ENCODE measurements around the gene GALNT18. TPM values are rescaled to one million over a fixed set of nuclear protein-coding genes. Genes with fewer than 3 reads are reported as not detected.

The GALNT18 gene
- total RNA-seq, 8 experiments from 2014 or later: 5.3 to 13.2 (median 8.2) TPM

DNA sequence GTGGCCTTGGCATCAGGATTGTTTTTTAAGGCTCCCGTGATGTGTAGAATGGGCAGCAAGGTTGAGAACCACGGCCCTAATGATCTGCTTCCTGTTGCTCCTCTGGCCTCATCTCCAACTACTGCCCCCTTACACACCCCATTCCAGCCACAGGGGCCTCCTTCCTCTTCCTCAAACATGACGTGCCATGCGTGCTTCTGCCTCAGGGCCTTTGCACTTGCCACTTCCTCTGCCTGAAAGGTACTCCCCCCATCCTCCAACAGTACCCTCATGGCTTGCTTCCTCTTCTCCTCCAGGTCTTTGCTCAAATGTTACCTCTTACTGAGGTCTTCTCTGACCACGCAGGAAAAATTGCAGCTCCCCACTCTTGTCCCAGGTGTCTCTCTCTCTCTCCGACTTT, 174.8 kb downstream of the GALNT18 start:
- Histone ChIP-seq H3K4me3 (no peak overlapping the region), H3K4me1 (replicated peaks in 1 of 2) (no peaks in the 10 kb centered on the region), H3K27ac (no peak overlapping the region)
- WGBS, 10 experiments: 65 to 100% (median 86%) methylated on average over 1 to 6 of the region's 6 CpGs; no CpG with 5 or more reads in 3 of the 10 experiments
- no peak for ATAC-seq (replicated peaks in 6 of 8)
- in situ Hi-C loops (cut with MboI; ENCODE audit: low pct_unique_long_range_greater_than_20kb in 2 of 9, low sequenced_read_pairs in 9 of 9, unreplicated experiment in 9 of 9): no loop called here

DNA sequence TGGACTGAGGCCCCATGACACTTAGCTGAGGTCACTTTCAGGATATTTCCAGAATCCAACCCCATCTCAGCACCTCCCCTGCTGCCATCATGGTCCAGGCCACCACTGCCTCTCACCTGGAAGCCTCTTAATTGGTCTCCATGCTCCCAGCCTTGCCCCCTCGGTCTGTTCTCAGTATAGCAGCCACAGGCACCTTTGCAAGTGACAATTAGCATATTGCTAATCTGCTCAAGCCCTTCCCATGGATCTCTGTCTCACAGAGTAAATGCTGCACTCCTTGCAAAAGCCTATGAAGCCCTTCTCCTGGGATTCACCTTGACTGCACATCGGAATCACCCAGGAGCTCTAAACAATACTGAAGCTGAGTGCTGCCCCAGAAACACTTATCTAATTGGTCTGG, 175.2 kb downstream of the GALNT18 start:
- H3K4me1 ChIP-seq (replicated peaks in 1 of 2): no peaks in the 10 kb centered on the region
- in situ Hi-C loops (cut with MboI; ENCODE audit: low pct_unique_long_range_greater_than_20kb in 2 of 9, low sequenced_read_pairs in 9 of 9, unreplicated experiment in 9 of 9): no loop called here
- WGBS, 10 experiments: 40 to 100% (median 80%) methylated on average over 1 of the region's 2 CpGs; no CpG with 5 or more reads in 4 of the 10 experiments
- peak in 3 of 8 experiments; percentile 26 to 54 (median 42) for ATAC-seq (replicated peaks in 6 of 8)
- no peak overlapping the region for H3K4me3 ChIP-seq
- no peak overlapping the region for H3K27ac ChIP-seq

DNA sequence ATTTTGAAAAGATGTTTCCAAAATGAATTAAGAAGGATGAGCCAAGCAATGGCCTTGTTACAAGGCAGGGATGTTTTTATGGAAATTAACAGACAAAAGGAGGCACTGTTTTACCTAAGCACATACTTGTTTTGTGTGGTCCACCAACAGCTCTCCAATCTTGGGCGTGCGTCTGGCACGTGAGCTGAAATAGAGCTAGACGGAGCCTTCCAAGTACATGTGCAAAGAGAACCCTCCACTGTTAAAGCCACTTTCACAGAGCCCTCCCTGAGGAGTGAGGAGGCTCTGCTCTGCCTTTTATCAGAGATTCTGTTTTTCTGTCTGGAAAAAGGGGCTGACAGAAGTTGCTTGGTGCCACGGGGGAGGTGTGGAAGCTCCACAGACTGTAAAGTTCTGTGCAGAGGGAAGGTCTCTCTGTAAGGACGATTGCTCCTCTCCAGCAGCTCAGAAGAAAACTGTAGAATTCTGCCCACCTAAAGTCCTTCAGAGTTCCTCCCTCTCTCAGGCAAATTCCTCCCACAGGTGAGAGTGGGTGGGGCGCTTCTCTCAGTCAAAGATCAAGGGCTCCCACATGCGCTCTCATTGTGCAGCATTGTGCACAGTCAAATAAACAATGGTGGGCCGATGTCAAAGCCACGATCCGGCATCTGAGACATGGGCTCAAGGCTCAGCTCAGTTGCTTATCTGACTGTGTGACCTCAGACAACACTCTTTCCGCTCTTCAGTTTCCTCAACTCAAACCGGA, 176.2 kb downstream of the GALNT18 start:
- no peak for ATAC-seq (replicated peaks in 6 of 8)
- Histone ChIP-seq H3K27ac (no peak overlapping the region), H3K4me3 (no peak overlapping the region), H3K4me1 (replicated peaks in 1 of 2) (no peaks in the 10 kb centered on the region)
- WGBS, 10 experiments: 20 to 100% (median 88%) methylated on average over 1 to 8 of the region's 13 CpGs; no CpG with 5 or more reads in 2 of the 10 experiments
- in situ Hi-C loops (cut with MboI; ENCODE audit: low pct_unique_long_range_greater_than_20kb in 2 of 9, low sequenced_read_pairs in 9 of 9, unreplicated experiment in 9 of 9): no loop called here

DNA sequence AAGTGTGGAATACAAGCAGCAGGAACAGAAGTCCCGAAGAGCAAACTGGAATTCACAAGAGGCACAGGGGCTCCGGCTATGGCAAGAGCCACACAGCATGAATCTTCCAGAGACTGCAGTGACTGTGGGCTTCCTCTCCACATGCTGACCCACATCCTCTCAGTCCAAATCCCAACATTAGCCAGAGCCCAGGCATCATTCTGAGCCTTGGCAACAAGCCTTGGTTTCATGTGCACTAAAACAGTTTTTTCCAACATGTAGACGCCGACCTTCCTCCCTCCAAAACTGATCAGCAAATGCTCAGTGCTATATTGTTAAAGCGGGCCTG, 177.0 kb downstream of the GALNT18 start:
- in situ Hi-C loops (cut with MboI; ENCODE audit: low pct_unique_long_range_greater_than_20kb in 2 of 9, low sequenced_read_pairs in 9 of 9, unreplicated experiment in 9 of 9): no loop called here
- H3K4me3 ChIP-seq: no peak overlapping the region
- whole genome bisulfite sequencing, 10 experiments: 17 to 100% (median 75%) methylated on average over 1 to 5 of the region's 5 CpGs; no CpG with 5 or more reads in 2 of the 10 experiments
- H3K4me1 ChIP-seq (replicated peaks in 1 of 2): no peaks in the 10 kb centered on the region
- H3K27ac ChIP-seq: no peak overlapping the region
- no peak for ATAC-seq (replicated peaks in 6 of 8)

DNA sequence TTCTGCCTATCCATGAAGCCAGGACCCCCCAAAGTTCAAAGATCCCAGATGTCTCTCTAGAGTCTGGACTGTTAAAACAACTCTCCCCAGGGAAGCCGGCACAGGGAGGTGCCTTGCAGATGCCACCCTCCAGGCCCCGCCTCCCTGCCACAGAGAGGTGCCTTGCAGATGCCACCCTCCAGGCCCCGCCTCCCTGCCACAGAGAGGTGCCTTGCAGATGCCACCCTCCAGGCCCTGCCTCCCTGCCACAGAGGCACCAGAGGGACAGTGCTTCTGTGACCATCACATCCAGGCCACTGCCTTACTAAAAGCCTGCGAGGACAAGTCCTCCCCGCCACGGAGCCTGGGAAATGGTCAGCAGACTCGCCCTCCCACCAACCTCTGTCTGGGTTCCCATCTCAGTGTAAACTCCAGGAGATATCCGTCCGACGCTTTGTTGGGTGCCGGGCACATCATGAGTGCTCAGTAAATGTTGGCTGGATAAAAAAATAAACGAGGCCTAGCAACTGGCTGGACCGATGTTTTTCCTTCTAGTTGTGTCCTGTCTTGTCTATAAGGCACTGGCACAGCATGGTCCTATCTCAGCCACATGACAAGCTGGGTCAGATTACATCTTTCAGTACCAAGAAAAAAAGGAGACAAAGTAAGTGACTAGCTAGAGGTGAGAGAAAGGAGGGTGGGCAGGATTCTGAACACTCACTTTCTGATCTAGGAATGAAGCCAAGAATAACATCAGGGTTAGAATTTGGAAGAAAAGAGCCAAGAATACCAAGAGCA, 177.6 kb downstream of the GALNT18 start:
- WGBS, 10 experiments: 50 to 100% (median 83%) methylated on average over 1 to 8 of the region's 13 CpGs; no CpG with 5 or more reads in 4 of the 10 experiments
- Histone ChIP-seq H3K4me1 (replicated peaks in 1 of 2) (no peaks in the 10 kb centered on the region), H3K4me3 (no peak overlapping the region), H3K27ac (no peak overlapping the region)
- in situ Hi-C loops (cut with MboI; ENCODE audit: low pct_unique_long_range_greater_than_20kb in 2 of 9, low sequenced_read_pairs in 9 of 9, unreplicated experiment in 9 of 9): no loop called here
- peak in 1 of 8 experiments; percentile 53 for ATAC-seq (replicated peaks in 6 of 8)

DNA sequence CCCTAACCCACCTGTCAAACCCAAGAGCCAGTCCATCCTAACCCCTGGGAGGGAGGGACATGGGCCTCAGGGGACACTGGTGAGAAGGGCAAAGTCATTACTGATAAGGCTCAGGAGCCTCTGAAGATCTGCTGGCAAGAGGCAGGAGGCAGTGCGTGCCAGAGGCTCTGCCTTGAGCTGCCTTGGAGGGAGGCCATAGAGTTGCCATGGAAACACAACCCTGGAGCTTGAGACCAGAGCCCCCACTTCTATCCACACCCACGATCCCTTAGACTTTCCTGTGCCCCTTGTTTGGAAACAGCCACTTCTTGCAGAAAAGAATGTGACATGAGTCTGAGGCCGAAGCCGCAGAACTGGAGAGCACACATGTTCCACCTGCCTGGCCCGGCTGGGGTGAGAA, 179.0 kb downstream of the GALNT18 start:
- H3K27ac ChIP-seq: no peak overlapping the region
- H3K4me1 ChIP-seq (replicated peaks in 1 of 2): no peaks in the 10 kb centered on the region
- WGBS, 10 experiments: 79 to 100% (median 80%) methylated on average over 1 to 4 of the region's 5 CpGs; no CpG with 5 or more reads in 7 of the 10 experiments
- no peak overlapping the region for H3K4me3 ChIP-seq
- in situ Hi-C loops (cut with MboI; ENCODE audit: low pct_unique_long_range_greater_than_20kb in 2 of 9, low sequenced_read_pairs in 9 of 9, unreplicated experiment in 9 of 9): no loop called here
- no peak for ATAC-seq (replicated peaks in 6 of 8)

DNA sequence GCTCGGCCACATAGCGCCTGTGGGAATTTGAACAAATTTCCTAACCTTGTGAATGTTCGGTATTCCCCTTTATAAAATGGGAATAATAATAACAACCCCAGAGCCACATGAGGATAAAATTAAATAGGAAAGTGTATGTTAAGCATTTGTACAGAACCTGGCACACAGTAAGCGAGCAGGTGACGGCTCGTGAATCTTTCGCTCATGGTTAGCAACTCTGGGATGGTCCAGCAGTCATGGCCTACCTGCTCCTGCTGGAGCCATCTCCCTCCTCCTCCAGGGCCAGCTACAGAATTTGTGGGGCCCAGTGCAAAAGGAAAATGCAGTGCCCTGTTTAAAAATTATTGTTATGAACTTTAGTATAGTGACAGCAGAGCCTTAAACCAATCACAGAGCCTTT, 180.3 kb downstream of the GALNT18 start:
- no peak for ATAC-seq (replicated peaks in 6 of 8)
- 43 to 100% (median 94%) methylated on average over 1 to 7 of the region's 7 CpGs; no CpG with 5 or more reads in 3 of the 10 experiments for whole genome bisulfite sequencing, 10 experiments
- Histone ChIP-seq H3K27ac (no peak overlapping the region), H3K4me3 (no peak overlapping the region), H3K4me1 (replicated peaks in 1 of 2) (peaks cover 5 to 9% of the 10 kb centered on the region in 2 donors)
- in situ Hi-C loops (cut with MboI; ENCODE audit: low pct_unique_long_range_greater_than_20kb in 2 of 9, low sequenced_read_pairs in 9 of 9, unreplicated experiment in 9 of 9): no loop called here

DNA sequence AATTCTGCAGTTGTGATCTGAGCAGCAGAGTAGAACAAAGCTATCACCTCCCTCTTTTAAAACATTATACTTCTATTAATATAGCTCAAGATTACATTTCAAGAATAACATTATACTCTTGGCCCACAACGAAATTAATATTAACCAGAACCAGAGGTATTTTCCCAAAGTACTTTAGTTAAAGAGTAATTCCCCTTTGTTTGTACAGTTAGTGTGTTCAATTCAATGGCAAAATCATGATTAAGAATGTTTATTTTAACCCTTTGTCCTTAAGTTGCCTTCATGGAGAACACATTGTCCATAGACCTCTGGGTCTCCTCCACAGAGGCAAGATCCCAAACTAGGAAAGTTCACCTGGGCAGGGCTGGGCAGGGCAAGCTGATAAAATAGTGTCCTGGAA, 180.7 kb downstream of the GALNT18 start:
- no peak overlapping the region for H3K4me3 ChIP-seq
- no peak overlapping the region for H3K27ac ChIP-seq
- in situ Hi-C loops (cut with MboI; ENCODE audit: low pct_unique_long_range_greater_than_20kb in 2 of 9, low sequenced_read_pairs in 9 of 9, unreplicated experiment in 9 of 9): no loop called here
- no peak for ATAC-seq (replicated peaks in 6 of 8)
- 80 to 100% (median 88%) methylated on average over 1 of the region's 1 CpG; no CpG with 5 or more reads in 5 of the 10 experiments for WGBS, 10 experiments
- H3K4me1 ChIP-seq (replicated peaks in 1 of 2): peaks cover 5 to 10% of the 10 kb centered on the region in 2 donors

DNA sequence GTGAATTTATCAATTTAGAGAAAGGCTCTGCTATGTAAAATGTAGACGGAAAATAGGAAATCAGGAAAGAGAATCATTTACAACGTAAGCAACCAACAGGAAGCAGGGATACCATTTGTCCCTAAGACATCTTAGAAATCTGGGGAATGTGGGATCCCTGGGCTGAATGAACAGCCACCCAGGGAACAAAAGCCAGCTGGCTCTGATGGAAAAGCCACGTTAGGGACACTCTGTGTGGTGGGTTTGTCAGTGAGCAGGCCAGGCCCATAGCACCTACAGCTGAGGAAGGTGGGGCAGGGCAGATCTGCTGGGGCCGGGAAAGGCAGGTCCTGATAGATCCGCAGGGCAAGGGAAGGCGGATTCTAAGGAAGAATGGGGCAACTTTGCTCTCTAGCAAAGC, 181.7 kb downstream of the GALNT18 start:
- WGBS, 10 experiments: 42 to 100% (median 89%) methylated on average over 1 to 5 of the region's 6 CpGs; no CpG with 5 or more reads in 4 of the 10 experiments
- no peak for ATAC-seq (replicated peaks in 6 of 8)
- H3K4me3 ChIP-seq: no peak overlapping the region
- in situ Hi-C loops (cut with MboI; ENCODE audit: low pct_unique_long_range_greater_than_20kb in 2 of 9, low sequenced_read_pairs in 9 of 9, unreplicated experiment in 9 of 9): no loop called here
- no peak overlapping the region for H3K27ac ChIP-seq
- H3K4me1 ChIP-seq (replicated peaks in 1 of 2): peaks cover 9 to 10% of the 10 kb centered on the region in 2 donors

DNA sequence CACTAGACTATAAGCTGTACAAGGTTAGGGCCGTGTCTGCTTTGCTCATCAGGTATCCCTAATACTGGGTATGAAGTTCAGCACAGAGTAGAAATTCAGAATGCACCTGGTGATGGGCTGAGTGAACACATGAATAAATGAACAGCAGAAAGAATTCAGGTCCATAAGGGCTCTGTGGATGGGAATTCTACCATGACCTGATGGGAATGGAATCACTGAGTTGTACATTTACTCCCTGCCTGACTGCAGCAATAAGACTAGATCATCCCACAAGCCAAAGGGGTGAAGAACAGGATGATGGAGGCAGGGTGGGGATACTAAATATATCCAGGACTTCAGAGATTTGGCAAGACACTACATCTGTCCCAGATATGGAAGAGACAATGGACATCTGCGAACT, 182.2 kb downstream of the GALNT18 start:
- ATAC-seq (replicated peaks in 6 of 8): no peak
- WGBS, 10 experiments: 60 to 100% (median 100%) methylated on average over 1 to 2 of the region's 2 CpGs
- in situ Hi-C loops (cut with MboI; ENCODE audit: low pct_unique_long_range_greater_than_20kb in 2 of 9, low sequenced_read_pairs in 9 of 9, unreplicated experiment in 9 of 9): no loop called here
- Histone ChIP-seq H3K4me1 (replicated peaks in 1 of 2) (peaks cover 9 to 10% of the 10 kb centered on the region in 2 donors), H3K27ac (no peak overlapping the region), H3K4me3 (no peak overlapping the region)

DNA sequence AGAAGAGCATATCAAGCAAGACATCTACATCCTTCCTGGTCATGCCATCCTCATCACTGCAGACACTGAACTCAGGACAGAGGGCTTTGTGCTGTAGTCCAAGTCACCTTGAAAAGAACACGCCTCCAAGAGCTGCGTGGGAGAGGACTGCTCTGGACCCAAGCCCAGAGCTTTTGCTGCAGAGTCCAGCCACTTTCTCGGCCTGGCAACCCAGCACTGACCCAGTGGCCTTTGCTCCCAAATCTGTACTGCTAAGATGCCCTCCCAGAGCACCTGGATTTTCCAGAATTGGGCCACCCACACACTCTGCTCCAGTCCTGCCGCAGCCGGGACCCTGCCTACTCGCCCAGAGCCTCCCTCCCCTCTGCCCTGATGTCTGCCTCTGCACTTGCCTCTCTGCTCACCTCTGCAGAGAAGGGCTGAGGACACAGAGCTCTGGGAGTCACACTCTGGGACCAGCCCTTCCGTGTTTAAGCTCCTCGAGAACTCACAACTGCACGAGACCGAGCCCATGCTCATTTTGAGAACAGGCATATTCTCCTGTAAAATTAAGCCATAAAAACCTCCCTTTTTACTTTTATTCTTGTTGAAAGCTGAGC, 185.0 kb downstream of the GALNT18 start:
- ATAC-seq (replicated peaks in 6 of 8): peak in 5 of 8 experiments; percentile 33 to 77 (median 65)
- H3K27ac ChIP-seq: no peak overlapping the region
- H3K4me1 ChIP-seq (replicated peaks in 1 of 2): peaks cover 9 to 10% of the 10 kb centered on the region in 2 donors
- no peak overlapping the region for H3K4me3 ChIP-seq
- 70 to 100% (median 93%) methylated on average over 2 to 7 of the region's 10 CpGs; no CpG with 5 or more reads in 4 of the 10 experiments for WGBS, 10 experiments
- in situ Hi-C loops (cut with MboI; ENCODE audit: low pct_unique_long_range_greater_than_20kb in 2 of 9, low sequenced_read_pairs in 9 of 9, unreplicated experiment in 9 of 9): no loop called here

DNA sequence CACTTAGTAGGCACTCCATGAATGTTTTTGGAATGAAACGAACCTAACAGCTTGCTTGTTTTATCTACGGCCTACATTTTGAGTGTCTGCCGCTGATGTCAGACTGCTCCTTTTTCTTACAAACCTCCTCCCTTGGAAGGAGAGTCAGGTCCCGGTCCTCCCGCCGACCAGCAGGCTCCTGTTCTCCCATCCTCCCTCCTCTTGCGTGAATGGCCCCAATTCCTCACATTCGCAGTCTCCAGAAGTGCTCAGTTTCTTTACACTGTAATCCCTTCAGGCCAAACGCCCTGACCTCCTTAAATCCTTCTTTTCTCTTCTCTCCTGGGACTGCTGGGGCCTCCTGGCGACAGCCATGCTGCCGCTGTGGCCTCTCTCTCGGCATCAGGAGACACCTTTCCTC, 186.2 kb downstream of the GALNT18 start:
- in situ Hi-C loops (cut with MboI; ENCODE audit: low pct_unique_long_range_greater_than_20kb in 2 of 9, low sequenced_read_pairs in 9 of 9, unreplicated experiment in 9 of 9): no loop called here
- WGBS, 10 experiments: 67 to 100% (median 81%) methylated on average over 1 to 8 of the region's 12 CpGs; no CpG with 5 or more reads in 3 of the 10 experiments
- Histone ChIP-seq H3K4me1 (replicated peaks in 1 of 2) (peaks cover 9 to 10% of the 10 kb centered on the region in 2 donors), H3K4me3 (no peak overlapping the region), H3K27ac (no peak overlapping the region)
- ATAC-seq (replicated peaks in 6 of 8): peak in 2 of 8 experiments; percentile 16 to 30

DNA sequence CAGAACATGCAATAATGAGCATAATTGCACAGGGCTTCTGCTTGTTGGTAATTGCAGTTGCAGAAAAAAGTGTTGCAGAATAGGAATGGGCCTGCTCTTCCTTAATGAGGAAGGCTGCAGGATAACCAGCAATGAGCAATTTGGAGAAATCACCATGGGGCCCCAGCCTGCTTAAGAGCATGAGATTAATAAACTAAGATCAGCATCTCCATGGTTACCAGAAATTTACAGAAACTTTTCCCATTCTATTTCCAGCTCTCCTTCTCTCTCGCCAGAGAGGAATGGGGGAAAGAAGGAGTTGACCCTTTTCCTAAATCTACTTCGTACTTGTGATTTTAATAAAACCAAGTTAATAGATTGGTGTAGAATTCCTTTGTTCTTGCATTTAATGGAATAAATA, 187.8 kb downstream of the GALNT18 start:
- in situ Hi-C loops (cut with MboI; ENCODE audit: low pct_unique_long_range_greater_than_20kb in 2 of 9, low sequenced_read_pairs in 9 of 9, unreplicated experiment in 9 of 9): no loop called here
- WGBS, 10 experiments: 83 to 100% (median 100%) methylated on average over 1 to 2 of the region's 2 CpGs; no CpG with 5 or more reads in 1 of the 10 experiments
- H3K4me3 ChIP-seq: no peak overlapping the region
- no peak for ATAC-seq (replicated peaks in 6 of 8)
- no peak overlapping the region for H3K27ac ChIP-seq
- peaks cover 9 to 10% of the 10 kb centered on the region in 2 donors for H3K4me1 ChIP-seq (replicated peaks in 1 of 2)
